Ramos (cell line): Measurements from ENCODE around the gene AP4E1.
"Not testable (repeated sequence)": the region's sequence is repeated elsewhere in the genome, so short reads cannot be mapped to it uniquely, and the experiment has no call there.

Experiments used
- in situ Hi-C: fragments of 300-500 bp; cut with MboI; formaldehyde crosslinking; loops from one replicate; pipeline ENCODE4 v1.14.3; 2022; ENCODE audit warnings: low sequenced_read_pairs; ENCODE audit not compliant: unreplicated experiment

AP4E1 gene

GRCh38 chr15:50886611-50887345 lies 21.7 kb upstream of the AP4E1 start:
- in situ Hi-C loops = loop anchor here (10.0 kb wide), 1 partner anchor 202 kb away; the partner anchor contains the start of gene TRPM7

DNA sequence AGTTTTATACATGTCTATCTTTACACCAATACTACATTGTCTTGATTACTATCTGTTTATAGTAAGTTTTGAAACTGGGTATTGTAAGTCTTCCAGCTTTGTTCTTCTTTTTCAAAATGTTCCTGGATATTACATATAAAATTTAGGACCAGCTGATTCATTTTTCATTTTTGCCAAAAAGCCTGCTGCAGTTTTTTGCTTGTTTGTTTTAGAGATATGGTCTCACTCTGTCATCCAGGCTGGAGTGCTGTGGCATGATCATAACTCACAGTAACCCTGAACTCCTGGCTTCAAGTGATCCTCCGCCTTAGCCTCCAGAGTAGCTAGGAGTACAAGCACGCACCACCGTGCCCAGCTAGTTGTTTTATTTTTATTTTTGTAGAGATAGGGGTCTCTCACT lies 20.4 kb upstream of the AP4E1 start:
- in situ Hi-C loops = loop anchor here (10.0 kb wide), 1 partner anchor 203 kb away; the partner anchor contains the start of gene TRPM7

GRCh38 chr15:50889589-50889988 lies 18.9 kb upstream of the AP4E1 start:
- in situ Hi-C loops = loop anchor here (10.0 kb wide), 1 partner anchor 205 kb away; the partner anchor contains the start of gene TRPM7

DNA sequence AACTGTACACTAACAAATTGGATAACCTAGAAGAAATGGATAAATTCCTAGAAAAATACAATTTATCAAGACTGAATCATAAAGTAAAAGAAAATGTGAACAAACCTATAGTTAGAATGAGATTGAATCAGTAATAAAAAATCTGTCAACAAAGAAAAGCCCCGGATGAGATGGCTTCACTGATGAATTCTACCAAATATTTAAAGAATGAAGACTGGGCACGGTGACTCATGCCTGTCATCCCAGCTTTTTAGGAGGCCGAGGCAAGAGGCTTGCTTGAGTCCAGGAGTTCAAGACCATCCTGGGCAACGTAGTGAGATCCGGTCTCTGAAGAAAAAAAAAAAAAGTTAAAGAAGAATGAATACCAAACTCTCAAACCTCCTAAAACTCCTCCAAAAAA lies 17.7 kb upstream of the AP4E1 start:
- in situ Hi-C loops = no loop called here

GRCh38 chr15:50891159-50891558 lies 17.3 kb upstream of the AP4E1 start:
- in situ Hi-C loops = no loop called here

DNA sequence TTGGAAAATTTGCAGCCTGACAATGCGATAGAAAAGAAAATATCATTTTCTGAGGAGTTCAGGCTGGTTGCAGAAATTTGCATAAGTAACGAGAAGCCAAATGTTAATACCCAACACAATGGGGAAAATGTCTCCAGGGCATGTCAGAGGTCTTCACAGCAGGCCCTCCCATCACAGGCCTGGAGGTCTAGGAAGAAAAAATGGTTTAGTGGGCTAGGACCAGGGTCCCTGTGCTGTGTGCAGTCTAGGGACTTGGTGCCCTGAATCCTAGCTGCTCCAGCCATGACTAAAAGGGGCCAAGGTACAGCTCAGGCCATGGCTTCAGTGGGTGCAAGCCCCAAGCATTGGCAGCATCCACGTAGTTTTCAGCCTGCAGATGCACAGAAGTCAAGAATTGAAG lies 14.5 kb upstream of the AP4E1 start:
- in situ Hi-C loops = no loop called here

GRCh38 chr15:50901390-50901789 lies 7.1 kb upstream of the AP4E1 start:
- in situ Hi-C loops = not testable (repeated sequence)

GRCh38 chr15:50904211-50904610 lies 4.3 kb upstream of the AP4E1 start:
- in situ Hi-C loops = no loop called here

GRCh38 chr15:50905055-50905454 lies 3.4 kb upstream of the AP4E1 start:
- in situ Hi-C loops = no loop called here

DNA sequence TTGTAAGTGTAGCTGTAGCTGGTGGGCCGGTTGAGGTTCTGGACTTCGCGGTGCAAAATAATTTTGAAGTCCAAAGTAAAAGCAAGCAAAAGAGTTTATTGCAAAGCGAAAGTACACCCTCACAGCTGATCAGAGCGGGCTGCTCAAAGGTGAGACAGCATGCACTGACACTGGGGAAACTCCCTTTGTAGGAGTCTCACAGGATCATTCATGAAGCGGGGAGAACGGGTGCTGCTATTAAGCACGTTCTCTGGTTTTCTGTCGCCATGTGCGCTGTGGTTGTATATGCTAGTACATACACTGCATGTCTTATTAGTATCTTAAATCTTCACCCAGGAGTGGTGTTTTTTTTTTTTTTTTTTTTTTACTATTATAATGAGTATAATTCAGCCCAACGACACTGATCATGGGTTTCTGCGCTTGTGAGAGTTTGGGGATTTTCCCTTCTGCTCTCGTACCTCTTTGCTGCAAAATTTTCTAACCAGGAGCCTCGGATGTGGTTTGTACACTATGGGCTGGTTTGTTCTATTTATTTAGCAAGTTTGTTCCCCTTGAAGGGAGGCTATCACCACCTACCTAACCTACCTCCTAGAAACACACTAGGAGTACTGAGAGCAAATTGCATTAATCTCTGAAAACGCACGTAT lies 1.4 kb upstream of the AP4E1 start:
- in situ Hi-C loops = no loop called here

GRCh38 chr15:50907601-50908208 lies 778 bp upstream of the AP4E1 start:
- in situ Hi-C loops = no loop called here

DNA sequence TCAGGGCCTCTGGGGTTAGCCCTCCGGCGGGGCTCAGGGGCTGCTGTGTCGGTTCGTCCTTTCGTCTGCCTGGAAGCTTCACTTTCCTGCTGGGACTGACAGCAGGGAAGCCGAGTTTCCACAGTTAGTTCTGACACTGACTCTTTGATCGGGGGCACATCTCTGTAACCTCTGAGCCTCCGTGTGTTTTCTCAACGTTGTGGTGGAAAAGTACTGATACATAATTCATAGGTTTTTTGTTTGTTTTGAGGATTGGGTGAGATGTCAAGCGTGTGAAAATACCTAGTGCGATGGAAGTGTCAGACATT lies 481 bp downstream of the AP4E1 start:
- in situ Hi-C loops = no loop called here

GRCh38 chr15:50910426-50910795 lies 1.9 kb downstream of the AP4E1 start:
- in situ Hi-C loops = not testable (repeated sequence)

DNA sequence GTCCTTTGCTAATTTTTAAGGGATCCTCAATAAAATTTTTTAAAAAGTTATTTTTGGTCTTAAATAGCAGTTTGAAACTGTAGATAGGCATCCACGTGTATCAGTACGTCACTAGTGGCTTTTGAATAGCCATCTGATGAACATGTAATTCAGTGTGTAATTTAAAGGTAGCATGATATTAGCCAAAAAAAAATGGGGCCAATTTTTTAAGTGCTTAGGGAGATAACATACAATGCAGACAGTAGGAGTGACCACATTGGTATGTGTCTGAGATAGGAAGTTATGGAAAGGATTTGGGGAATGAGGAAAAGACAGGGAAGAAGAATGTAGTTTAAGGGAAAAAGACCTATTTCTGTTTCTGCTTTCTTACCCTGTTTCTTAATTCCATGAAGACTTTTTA lies 2.5 kb downstream of the AP4E1 start:
- in situ Hi-C loops = no loop called here

DNA sequence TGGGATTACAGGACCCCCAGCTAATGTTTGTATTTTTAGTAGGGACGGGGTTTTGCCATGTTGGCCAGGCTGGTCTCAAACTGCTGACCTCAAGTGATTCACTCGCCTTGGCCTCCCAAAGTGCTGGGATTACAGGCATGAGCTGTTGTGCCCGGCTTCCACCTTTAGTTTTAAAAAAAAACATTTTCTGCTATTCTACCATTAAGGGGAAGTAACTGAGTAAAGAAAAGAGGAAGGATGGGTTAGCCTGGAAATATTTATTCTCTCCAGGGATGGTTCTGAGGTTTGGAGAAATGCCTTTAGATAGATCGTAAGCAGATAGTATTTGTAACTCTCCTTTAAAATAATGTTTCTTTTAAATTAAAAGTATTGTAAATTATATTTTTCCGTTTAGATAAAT lies 3.1 kb downstream of the AP4E1 start:
- in situ Hi-C loops = no loop called here

DNA sequence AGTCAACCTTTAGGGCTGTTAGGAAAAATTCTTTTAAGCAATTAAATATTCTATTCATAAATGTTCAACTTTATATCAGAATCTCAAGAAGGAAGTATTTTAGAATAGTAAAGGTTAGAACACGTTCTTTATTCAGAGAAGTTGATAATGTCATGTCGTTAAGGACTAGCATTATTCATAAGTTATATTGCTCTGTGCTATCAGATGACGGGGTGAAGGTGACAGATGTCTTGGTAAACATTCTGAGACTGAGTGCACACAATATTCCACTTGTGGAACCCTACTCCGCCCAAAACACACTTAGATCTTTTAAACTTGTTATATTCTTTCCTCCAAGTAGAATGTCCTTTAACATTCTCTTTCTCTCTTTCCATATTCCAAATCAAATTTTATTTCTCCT lies 7.9 kb downstream of the AP4E1 start:
- in situ Hi-C loops = no loop called here

GRCh38 chr15:50919359-50919758 lies 10.9 kb downstream of the AP4E1 start:
- in situ Hi-C loops = not testable (repeated sequence)

- in situ Hi-C loops = no loop called here
These were observed 16.8 kb downstream of the AP4E1 start for GRCh38 chr15:50925281-50925680.

DNA sequence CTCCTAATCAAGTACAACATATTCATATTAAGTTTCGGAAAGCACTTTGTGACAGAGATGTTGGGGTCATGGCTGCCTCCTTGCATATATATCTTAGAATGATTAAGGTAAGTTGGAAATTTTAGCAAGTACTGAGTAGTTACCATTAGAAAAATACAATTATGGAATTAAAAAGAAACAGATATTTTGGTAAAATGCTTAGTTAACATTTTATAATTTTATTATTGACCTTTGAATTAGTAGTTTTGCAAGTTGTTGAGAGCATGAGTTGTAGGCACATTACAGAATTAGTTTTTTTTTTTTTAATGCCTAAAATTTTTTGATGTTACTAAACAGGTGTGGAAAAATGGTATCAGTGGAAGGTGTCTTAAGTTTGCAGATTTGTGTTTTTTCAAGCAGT lies 20.6 kb downstream of the AP4E1 start:
- in situ Hi-C loops = no loop called here

- in situ Hi-C loops = no loop called here
These were observed 22.3 kb downstream of the AP4E1 start for GRCh38 chr15:50930792-50931191.

GRCh38 chr15:50933341-50933740 lies 24.9 kb downstream of the AP4E1 start:
- in situ Hi-C loops = no loop called here

DNA sequence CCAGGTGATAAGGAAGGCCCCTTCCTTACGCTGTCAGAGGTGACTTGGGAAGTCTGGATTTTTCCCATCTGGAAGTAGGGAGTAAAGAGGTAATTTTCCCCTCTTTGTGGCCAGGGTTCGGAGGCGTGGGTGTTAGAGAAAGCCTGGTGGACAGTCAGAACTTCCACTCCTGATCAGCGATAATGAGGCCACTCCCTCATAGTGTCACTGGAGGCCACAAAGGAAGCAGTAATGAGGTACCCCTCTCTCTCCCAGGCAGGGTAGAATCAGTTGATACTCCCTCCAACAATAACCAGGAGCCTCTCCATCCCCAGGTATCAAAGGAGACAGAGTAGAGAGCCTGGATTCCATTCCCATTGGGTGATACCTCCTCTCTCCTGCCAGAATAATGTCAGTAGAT lies 30.0 kb downstream of the AP4E1 start:
- in situ Hi-C loops = no loop called here
